Loucy (cell line): Measurements from ENCODE around the gene SMAP1.

Experiments used
- H2AFZ ChIP-seq: fragments of 200-600 bp; sonication (generic); 2 replicates; pipeline ENCODE4 v1.6.0; 2016; ENCODE audit warnings: antibody characterized with exemption, mild to moderate bottlenecking, low read length, moderate library complexity
- H3F3A ChIP-seq: fragments of 200-600 bp; 2 replicates; pipeline ENCODE4 v1.6.0; 2016; ENCODE audit warnings: antibody characterized with exemption, low read depth, mild to moderate bottlenecking
- H3K27me3 ChIP-seq: fragments of 200-600 bp; sonication (generic); 2 replicates; pipeline ENCODE4 v1.6.1; 2014; ENCODE audit warnings: low read length, mild to moderate bottlenecking; ENCODE audit not compliant: insufficient read depth, poor library complexity, severe bottlenecking
- H3K36me3 ChIP-seq: fragments of 200-600 bp; sonication (generic); 2 replicates; pipeline ENCODE4 v1.6.1; 2016; ENCODE audit warnings: low read length; ENCODE audit not compliant: insufficient read depth
- H3K4me1 ChIP-seq: fragments of 200-600 bp; sonication (generic); 2 replicates; pipeline ENCODE4 v1.5.1; 2014; ENCODE audit warnings: low read length, mild to moderate bottlenecking; ENCODE audit not compliant: insufficient read depth, poor library complexity, severe bottlenecking
- H3K4me2 ChIP-seq: fragments of 200-600 bp; sonication (generic); 2 replicates; pipeline ENCODE4 v1.6.0; 2014; ENCODE audit warnings: antibody characterized with exemption, low read length, low read depth, mild to moderate bottlenecking; ENCODE audit not compliant: poor library complexity, severe bottlenecking
- H3K4me3 ChIP-seq: fragments of 200-600 bp; sonication (generic); 2 replicates; pipeline ENCODE4 v1.5.1; 2014; ENCODE audit warnings: low read length, mild to moderate bottlenecking, mixed read lengths; ENCODE audit not compliant: poor library complexity, severe bottlenecking
- H3K79me2 ChIP-seq: fragments of 200-600 bp; sonication (generic); 2 replicates; pipeline ENCODE4 v1.6.1; 2014; ENCODE audit warnings: low read length; ENCODE audit not compliant: insufficient read depth
- H3K9ac ChIP-seq: fragments of 200-600 bp; sonication (generic); 2 replicates; pipeline ENCODE4 v1.6.0; 2014; ENCODE audit warnings: mild to moderate bottlenecking, low read depth, low read length, moderate library complexity; ENCODE audit not compliant: poor library complexity, severe bottlenecking
- H3K9me2 ChIP-seq: fragments of 200-600 bp; sonication (generic); replicated peaks from 2 replicates; pipeline ENCODE4 v1.6.1; 2016; ENCODE audit warnings: low read depth, low read length, mixed read lengths
- H3K9me3 ChIP-seq: fragments of 200-600 bp; sonication (generic); 2 replicates; pipeline ENCODE4 v1.6.1; 2014; ENCODE audit warnings: mild to moderate bottlenecking, antibody characterized with exemption, low read length, low read depth; ENCODE audit not compliant: insufficient read depth
- H4K20me1 ChIP-seq: fragments of 200-600 bp; sonication (generic); 2 replicates; pipeline ENCODE4 v1.6.0; 2014; ENCODE audit warnings: antibody characterized with exemption, low read length, mild to moderate bottlenecking; ENCODE audit not compliant: insufficient read depth, poor library complexity, severe bottlenecking
- CTCF ChIP-seq: fragments of 200-600 bp; sonication (generic); conservative IDR thresholded peaks from 2 replicates; pipeline ENCODE4 v1.5.1; 2014; ENCODE audit warnings: mild to moderate bottlenecking, antibody characterized with exemption, low read length
- EZH2phosphoT487 ChIP-seq: fragments of 200-600 bp; IDR thresholded peaks from 2 replicates; pipeline ENCODE4 v1.6.1; 2018; ENCODE audit warnings: antibody characterized with exemption, mild to moderate bottlenecking, moderate library complexity, borderline replicate concordance

Gene SMAP1

GRCh38 chr6:70879496-70879895 is 211.8 kb downstream of the SMAP1 start:
- Histone ChIP-seq H3K9ac (no peak overlapping the region), H3K9me2 (no peaks in the 10 kb centered on the region), H4K20me1 (no peaks in the 10 kb centered on the region), H3K36me3 (no peaks in the 10 kb centered on the region), H2AFZ (no peak overlapping the region), H3K9me3 (no peaks in the 10 kb centered on the region), H3K27me3 (no peaks in the 10 kb centered on the region), H3F3A (no peaks in the 10 kb centered on the region), H3K4me1 (no peaks in the 10 kb centered on the region), H3K4me2 (no peak overlapping the region), H3K79me2 (no peaks in the 10 kb centered on the region), H3K4me3 (no peak overlapping the region)
- TF ChIP-seq CTCF (no peak), EZH2phosphoT487 (no peak)

- H3K9ac ChIP-seq, result no peak overlapping the region
- no peaks in the 10 kb centered on the region for H3K9me2 ChIP-seq
- no peak overlapping the region for H3K4me3 ChIP-seq
- no peaks in the 10 kb centered on the region for H3K79me2 ChIP-seq
- no peaks in the 10 kb centered on the region for H3F3A ChIP-seq
- H3K27me3 ChIP-seq, result no peaks in the 10 kb centered on the region
- H3K4me2 ChIP-seq, result no peak overlapping the region
- TF ChIP-seq CTCF (peak; percentile 96), EZH2phosphoT487 (no peak)
- H4K20me1 ChIP-seq, result no peaks in the 10 kb centered on the region
- no peaks in the 10 kb centered on the region for H3K4me1 ChIP-seq
- no peaks in the 10 kb centered on the region for H3K36me3 ChIP-seq
- H2AFZ ChIP-seq, result peak overlapping the region; percentile 63
- no peaks in the 10 kb centered on the region for H3K9me3 ChIP-seq
These were observed 216.6 kb downstream of the SMAP1 start for GRCh38 chr6:70884074-70884983.

- no peaks in the 10 kb centered on the region for H3K27me3 ChIP-seq
- no peak overlapping the region for H3K9ac ChIP-seq
- no peaks in the 10 kb centered on the region for H3K36me3 ChIP-seq
- H3K79me2 ChIP-seq, result no peaks in the 10 kb centered on the region
- H3F3A ChIP-seq, result no peaks in the 10 kb centered on the region
- no peak overlapping the region for H3K4me2 ChIP-seq
- H4K20me1 ChIP-seq, result no peaks in the 10 kb centered on the region
- no peak overlapping the region for H2AFZ ChIP-seq
- no peaks in the 10 kb centered on the region for H3K9me2 ChIP-seq
- no peaks in the 10 kb centered on the region for H3K4me1 ChIP-seq
- TF ChIP-seq CTCF (no peak), EZH2phosphoT487 (no peak)
- no peaks in the 10 kb centered on the region for H3K9me3 ChIP-seq
- H3K4me3 ChIP-seq, result no peak overlapping the region
These were observed 218.4 kb downstream of the SMAP1 start for GRCh38 chr6:70886071-70886470.
